Fibroblast of pulmonary artery (primary cell): ENCODE results near the gene ATP8A1.

ENCODE experiments used
- DNase-seq: peaks from one replicate; pipeline ENCODE4 v3.0.0-alpha.2; 2010; ENCODE audit warnings: low read depth
- H3K4me3 ChIP-seq: replicated peaks from 2 replicates; pipeline ENCODE4 v1.5.1; 2011; ENCODE audit warnings: low read depth, mild to moderate bottlenecking, control low read depth, low read length, moderate library complexity
- CTCF ChIP-seq: IDR thresholded peaks from 2 replicates; pipeline ENCODE4 v1.5.1; 2011; ENCODE audit warnings: mild to moderate bottlenecking, control low read depth, low read length, inconsistent platforms; ENCODE audit errors: missing control alignments

ATP8A1 gene

GRCh38 chr4:42425146-42426065 is 231.5 kb downstream of the ATP8A1 start:
- no peak overlapping the region for H3K4me3 ChIP-seq
- no peak for DNase-seq
- TF ChIP-seq CTCF, result no peak

GRCh38 chr4:42420140-42420539 is 236.8 kb downstream of the ATP8A1 start:
- H3K4me3 ChIP-seq, result no peak overlapping the region
- no peak for TF ChIP-seq CTCF
- peak; percentile 48 for DNase-seq

GRCh38 chr4:42417550-42417949 is 239.4 kb downstream of the ATP8A1 start:
- H3K4me3 ChIP-seq, result no peak overlapping the region

GRCh38 chr4:42416017-42416416 is 240.9 kb downstream of the ATP8A1 start:
- DNase-seq, result no peak
- no peak overlapping the region for H3K4me3 ChIP-seq
- no peak for TF ChIP-seq CTCF

More at GRCh38 chr4:42417550-42417949, 239.4 kb downstream of the ATP8A1 start:
- DNase-seq, result peak; percentile 32
- no peak for TF ChIP-seq CTCF

GRCh38 chr4:42415281-42415680 is 241.6 kb downstream of the ATP8A1 start:
- H3K4me3 ChIP-seq, result no peak overlapping the region
- no peak for TF ChIP-seq CTCF
- DNase-seq, result peak; percentile 42

- DNase-seq, result peak; percentile 97
- peak overlapping the region; percentile 20 for H3K4me3 ChIP-seq
These were observed 244.7 kb downstream of the ATP8A1 start for GRCh38 chr4:42412251-42412650.

More at GRCh38 chr4:42412251-42412650, 244.7 kb downstream of the ATP8A1 start:
- TF ChIP-seq CTCF, result no peak
